ENCODE measurements around the gene VASN.

DNA sequence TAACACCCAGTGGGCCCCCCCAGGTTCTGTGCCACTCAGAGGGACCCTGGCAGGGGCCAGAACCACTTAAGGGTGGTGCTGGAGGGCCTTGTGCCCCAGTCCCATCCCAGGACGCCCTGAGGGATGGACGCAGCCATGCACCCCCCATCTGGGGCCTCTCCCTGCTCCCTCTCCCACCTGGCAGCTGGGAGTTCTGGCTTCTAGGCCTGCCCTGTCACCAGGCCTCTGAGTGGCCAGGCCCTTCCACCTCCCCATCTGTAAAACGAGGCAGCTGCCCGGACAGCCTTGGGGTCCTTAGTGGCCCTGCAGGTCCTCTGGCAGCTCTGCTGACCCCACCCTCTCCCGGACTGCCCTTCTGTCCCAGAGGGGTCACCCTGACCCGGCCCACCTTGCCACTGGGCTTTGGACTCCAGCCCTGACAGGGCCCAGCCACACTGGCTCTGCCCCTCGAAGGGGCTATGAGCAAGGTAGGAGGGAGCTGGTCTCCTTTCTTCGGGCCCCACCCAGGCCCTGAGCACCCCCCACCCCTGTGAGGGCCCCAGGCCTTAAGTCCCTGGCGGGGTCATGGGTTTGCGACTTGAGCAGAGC, 32.8 kb upstream of the VASN start:
- TF ChIP-seq, protein P1, sequence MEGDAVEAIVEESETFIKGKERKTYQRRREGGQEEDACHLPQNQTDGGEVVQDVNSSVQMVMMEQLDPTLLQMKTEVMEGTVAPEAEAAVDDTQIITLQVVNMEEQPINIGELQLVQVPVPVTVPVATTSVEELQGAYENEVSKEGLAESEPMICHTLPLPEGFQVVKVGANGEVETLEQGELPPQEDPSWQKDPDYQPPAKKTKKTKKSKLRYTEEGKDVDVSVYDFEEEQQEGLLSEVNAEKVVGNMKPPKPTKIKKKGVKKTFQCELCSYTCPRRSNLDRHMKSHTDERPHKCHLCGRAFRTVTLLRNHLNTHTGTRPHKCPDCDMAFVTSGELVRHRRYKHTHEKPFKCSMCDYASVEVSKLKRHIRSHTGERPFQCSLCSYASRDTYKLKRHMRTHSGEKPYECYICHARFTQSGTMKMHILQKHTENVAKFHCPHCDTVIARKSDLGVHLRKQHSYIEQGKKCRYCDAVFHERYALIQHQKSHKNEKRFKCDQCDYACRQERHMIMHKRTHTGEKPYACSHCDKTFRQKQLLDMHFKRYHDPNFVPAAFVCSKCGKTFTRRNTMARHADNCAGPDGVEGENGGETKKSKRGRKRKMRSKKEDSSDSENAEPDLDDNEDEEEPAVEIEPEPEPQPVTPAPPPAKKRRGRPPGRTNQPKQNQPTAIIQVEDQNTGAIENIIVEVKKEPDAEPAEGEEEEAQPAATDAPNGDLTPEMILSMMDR (IDR thresholded peaks at IDR 0.05; ENCODE audit: borderline replicate concordance, extremely low read depth, low read length, poor library complexity, severe bottlenecking), result no peak
- TF ChIP-seq EZH2 (IDR thresholded peaks at IDR 0.05; ENCODE audit: borderline replicate concordance, low read depth, low read length, severe bottlenecking), result no peak

Data from DND-41 (cell line).